Endothelial cell of umbilical vein (primary cell): ENCODE results near the gene C1QL4. TPM values are rescaled to one million over a fixed set of nuclear protein-coding genes. Genes with fewer than 3 reads are reported as not detected.

Experiments used
- BruUV-seq: library from RNA; stranded (reverse); fragments of 400-500 nt; replicated peaks from 2 replicates; lab custom pipeline; 2021; lab: Mats Ljungman, UMichigan
- CTCF ChIA-PET: fragments of 300-600, 350-600 bp; sonication (Branson Sonifier 250); formaldehyde crosslinking; loops from one replicate; lab custom pipeline; 2021; ENCODE audit warnings: antibody characterized with exemption, inconsistent platforms; lab: Charles Lee
- POLR2A ChIA-PET: fragments of 300-600, 350-600 bp; sonication (Branson Sonifier 250); formaldehyde crosslinking; loops from one replicate; lab custom pipeline; 2021; ENCODE audit warnings: antibody characterized with exemption, inconsistent platforms; lab: Charles Lee
- DNase-seq: peaks from one replicate; pipeline ENCODE4 v3.0.0-alpha.2; 2011; ENCODE audit warnings: low read depth, low spot score
- FAIRE-seq: peaks from 2 replicates; lab custom pipeline; 2011; peaks lifted over from hg19 to GRCh38; lab: Jason Lieb, UNC
- H2AFZ ChIP-seq: 2 replicates; pipeline ENCODE4 v1.6.0; 2012; ENCODE audit warnings: low read depth, low read length, control low read depth, inconsistent platforms
- H3K27ac ChIP-seq: 2 replicates; pipeline ENCODE4 v1.5.1; 2011; ENCODE audit warnings: low read depth, mild to moderate bottlenecking, control low read depth, low read length, moderate library complexity; ENCODE audit not compliant: insufficient read depth
- H3K27me3 ChIP-seq, 2 experiments: 2 replicates each; pipeline versions ENCODE4 v1.6.0 to v1.6.1; 2011; ENCODE audit warnings: low read length in 2 of 2, mixed read lengths in 1 of 2; ENCODE audit not compliant: control insufficient read depth in 2 of 2, insufficient read depth in 2 of 2
- H3K36me3 ChIP-seq, 2 experiments: 2 replicates in 1 of 2; 3 replicates in 1 of 2; pipeline ENCODE4 v1.5.1; 2011; ENCODE audit warnings: low read length in 2 of 2, mild to moderate bottlenecking in 1 of 2, moderate library complexity in 1 of 2; ENCODE audit not compliant: control insufficient read depth in 2 of 2, insufficient read depth in 2 of 2; ENCODE audit errors: extremely low read depth in 1 of 2
- H3K4me1 ChIP-seq: 3 replicates; pipeline ENCODE4 v1.5.1; 2011; ENCODE audit warnings: mild to moderate bottlenecking, low read length; ENCODE audit not compliant: control insufficient read depth, insufficient read depth; ENCODE audit errors: extremely low read depth
- H3K4me2 ChIP-seq: 2 replicates; pipeline ENCODE4 v1.6.1; 2011; ENCODE audit warnings: low read length, control low read depth, mixed read lengths; ENCODE audit not compliant: insufficient read depth
- H3K4me3 ChIP-seq, 3 experiments: fragments of 200-600 bp in 1 of 3; sonication (generic), shearing (Covaris generic) in 1 of 3; replicated peaks in 1 of 3; 2 replicates each; pipeline ENCODE4 v1.5.1; 2011 to 2016; ENCODE audit warnings: control low read depth in 3 of 3, low read length in 3 of 3, mild to moderate bottlenecking in 2 of 3, inconsistent platforms in 1 of 3, low read depth in 1 of 3, moderate library complexity in 1 of 3; ENCODE audit not compliant: insufficient read depth in 1 of 3
- H3K79me2 ChIP-seq: 2 replicates; pipeline ENCODE4 v1.6.0; 2012; ENCODE audit warnings: low read length, inconsistent platforms; ENCODE audit not compliant: control insufficient read depth, insufficient read depth
- H3K9ac ChIP-seq: replicated peaks from 2 replicates; pipeline ENCODE3; 2011; ENCODE audit warnings: low read length, control low read depth; ENCODE audit not compliant: insufficient read depth; ENCODE audit errors: extremely low read depth
- H3K9me1 ChIP-seq: replicated peaks from 3 replicates; pipeline ENCODE4 v1.6.0; 2011; ENCODE audit warnings: mild to moderate bottlenecking, low read length; ENCODE audit not compliant: control insufficient read depth, insufficient read depth; ENCODE audit errors: extremely low read depth
- H3K9me3 ChIP-seq: replicated peaks from 2 replicates; pipeline ENCODE4 v1.5.1; 2012; ENCODE audit warnings: low read length, inconsistent platforms; ENCODE audit not compliant: control insufficient read depth, insufficient read depth
- H4K20me1 ChIP-seq: replicated peaks from 2 replicates; pipeline ENCODE3; 2011; ENCODE audit warnings: mild to moderate bottlenecking, low read length; ENCODE audit not compliant: control insufficient read depth, insufficient read depth; ENCODE audit errors: extremely low read depth
- EZH2 ChIP-seq: IDR thresholded peaks from 2 replicates; pipeline ENCODE4 v1.6.1; 2012; ENCODE audit warnings: borderline replicate concordance, low read depth, mild to moderate bottlenecking, moderate library complexity, low read length, inconsistent platforms; ENCODE audit not compliant: severe bottlenecking
- FOS ChIP-seq: IDR thresholded peaks from 2 replicates; pipeline ENCODE4 v1.6.1; 2011; ENCODE audit warnings: mild to moderate bottlenecking, low read length, moderate library complexity, borderline replicate concordance; ENCODE audit not compliant: insufficient read depth
- GATA2 ChIP-seq: IDR thresholded peaks from 2 replicates; pipeline ENCODE4 v1.7.0; 2011; ENCODE audit warnings: low read depth, mild to moderate bottlenecking, moderate library complexity, mixed read lengths, low read length; ENCODE audit not compliant: insufficient read length, insufficient read depth
- JUN ChIP-seq: IDR thresholded peaks from 2 replicates; pipeline ENCODE4 v1.6.1; 2011; ENCODE audit warnings: borderline replicate concordance, low read depth; ENCODE audit not compliant: insufficient read length, insufficient read depth
- MYC ChIP-seq: IDR thresholded peaks from one replicate; pipeline ENCODE4 v1.6.1; 2011; ENCODE audit warnings: mild to moderate bottlenecking, low read depth, low read length
- POLR2A ChIP-seq: IDR thresholded peaks from 2 replicates; pipeline ENCODE4 v1.6.1; 2012; ENCODE audit warnings: low read depth, mild to moderate bottlenecking, control low read depth, low read length
- POLR2AphosphoS5 ChIP-seq: IDR thresholded peaks from 2 replicates; pipeline ENCODE4 v1.6.1; 2012; ENCODE audit warnings: low read depth, mild to moderate bottlenecking, control low read depth, low read length, moderate library complexity; ENCODE audit not compliant: insufficient read depth
- dilution Hi-C: fragments of 300-500 bp; cut with MboI; formaldehyde crosslinking; loops from one replicate; pipeline ENCODE4 v1.15.0; 2019; ENCODE audit warnings: low sequenced_read_pairs; ENCODE audit not compliant: extremely low pct_ligation_motif_present
- intact Hi-C: fragments of 100-400 bp; cut with micrococcal nuclease; formaldehyde crosslinking; loops from one replicate; pipeline ENCODE4 v1.10.0; 2022
- polyA plus RNA-seq, 4 experiments: library from polyadenylated mRNA; depleted of rRNA in 3 of 4; stranded (reverse) in 3 of 4; unstranded in 1 of 4; fragments of >200 nt; gene quantifications; 2 replicates each; pipeline versions ENCODE4 v1.2.1 to v1.2.3, GENCODE V29; 2011 to 2012; ENCODE audit warnings: missing spikeins in 1 of 4
- total RNA-seq: library from RNA; stranded (reverse); gene quantifications from 2 replicates; pipeline ENCODE4 v1.2.3, GENCODE V29; 2021
- TF ChIP-seq, protein P1 (sequence below), 2 donors: IDR thresholded peaks; 1 replicate in 1 of 2; 2 replicates in 1 of 2; pipeline ENCODE4 v1.5.1; 2011; ENCODE audit warnings: low read length in 2 of 2, mild to moderate bottlenecking in 2 of 2, moderate library complexity in 2 of 2, control low read depth in 1 of 2, inconsistent platforms in 1 of 2, low read depth in 1 of 2; ENCODE audit not compliant: insufficient read depth in 1 of 2; ENCODE audit errors: extremely low read depth in 1 of 2
- TF ChIP-seq, protein P2 (sequence below): IDR thresholded peaks from 2 replicates; pipeline ENCODE4 v1.6.1; 2011; ENCODE audit not compliant: insufficient read depth, insufficient read length

C1QL4 gene
- total and polyA plus RNA-seq, 2 donors (not counting 3 experiments of a cell fraction or from before 2014, with no cell fraction given) = not detected

DNA sequence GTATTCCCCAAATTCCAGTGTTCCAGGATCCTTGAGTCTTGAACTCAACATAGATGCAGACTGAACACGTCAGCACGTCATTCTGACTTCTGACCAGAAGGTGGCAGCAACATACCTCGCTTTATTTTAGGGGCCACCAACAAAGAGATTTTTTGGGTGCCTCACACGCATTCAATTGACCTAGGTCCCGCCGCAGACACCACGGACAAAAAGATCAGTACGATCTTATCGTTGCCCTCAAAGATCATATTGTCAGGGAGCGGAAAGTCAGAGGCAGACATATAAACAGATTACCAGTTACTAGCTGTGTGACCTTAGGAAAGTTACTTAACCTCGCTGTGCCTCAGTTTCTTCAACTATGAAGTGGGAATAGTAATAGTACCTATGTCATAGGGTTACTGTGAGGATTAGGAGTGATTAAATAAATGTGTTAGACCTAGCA, 48.6 kb downstream of the C1QL4 start:
- Histone ChIP-seq H3K9me1 (no peaks in the 10 kb centered on the region), H3K27ac (no peak overlapping the region), H4K20me1 (no peaks in the 10 kb centered on the region), H3K4me2 (no peak overlapping the region), H2AFZ (no peak overlapping the region), H3K27me3 (peaks cover 4 to 9% of the 10 kb centered on the region in 2 experiments), H3K4me3 (no peak overlapping the region), H3K9ac (no peak overlapping the region), H3K79me2 (no peaks in the 10 kb centered on the region), H3K4me1 (peaks cover 2% of the 10 kb centered on the region), H3K9me3 (no peaks in the 10 kb centered on the region), H3K36me3 (no peaks in the 10 kb centered on the region)
- peak; percentile 57 for DNase-seq
- intact Hi-C loops (loop anchor here (1.0 to 10.0 kb wide), 5 partner anchors 49 to 292 kb away; partner anchors contain the start of gene C1QL4), dilution Hi-C loops (no loop called here)
- FAIRE-seq = peak; percentile 88
- POLR2A ChIA-PET = no interaction called here
- no peak for TF ChIP-seq FOS
- TF ChIP-seq, protein P1, sequence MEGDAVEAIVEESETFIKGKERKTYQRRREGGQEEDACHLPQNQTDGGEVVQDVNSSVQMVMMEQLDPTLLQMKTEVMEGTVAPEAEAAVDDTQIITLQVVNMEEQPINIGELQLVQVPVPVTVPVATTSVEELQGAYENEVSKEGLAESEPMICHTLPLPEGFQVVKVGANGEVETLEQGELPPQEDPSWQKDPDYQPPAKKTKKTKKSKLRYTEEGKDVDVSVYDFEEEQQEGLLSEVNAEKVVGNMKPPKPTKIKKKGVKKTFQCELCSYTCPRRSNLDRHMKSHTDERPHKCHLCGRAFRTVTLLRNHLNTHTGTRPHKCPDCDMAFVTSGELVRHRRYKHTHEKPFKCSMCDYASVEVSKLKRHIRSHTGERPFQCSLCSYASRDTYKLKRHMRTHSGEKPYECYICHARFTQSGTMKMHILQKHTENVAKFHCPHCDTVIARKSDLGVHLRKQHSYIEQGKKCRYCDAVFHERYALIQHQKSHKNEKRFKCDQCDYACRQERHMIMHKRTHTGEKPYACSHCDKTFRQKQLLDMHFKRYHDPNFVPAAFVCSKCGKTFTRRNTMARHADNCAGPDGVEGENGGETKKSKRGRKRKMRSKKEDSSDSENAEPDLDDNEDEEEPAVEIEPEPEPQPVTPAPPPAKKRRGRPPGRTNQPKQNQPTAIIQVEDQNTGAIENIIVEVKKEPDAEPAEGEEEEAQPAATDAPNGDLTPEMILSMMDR (IDR thresholded peaks at IDR 0.05; ENCODE audit: extremely low read depth in 1 of 2, insufficient read depth in 1 of 2, low read depth in 1 of 2, low read length in 2 of 2) = peak; percentile 75 to 80
- CTCF ChIA-PET = interaction anchor here (0.6 to 12.9 kb wide), 35 partner anchors 9 to 335 kb away, joined by 3 to 173 read pairs (median 4); partner anchors contain the start of genes C1QL4, DNAJC22 and TROAP
- no TSS peak for BruUV-seq

DNA sequence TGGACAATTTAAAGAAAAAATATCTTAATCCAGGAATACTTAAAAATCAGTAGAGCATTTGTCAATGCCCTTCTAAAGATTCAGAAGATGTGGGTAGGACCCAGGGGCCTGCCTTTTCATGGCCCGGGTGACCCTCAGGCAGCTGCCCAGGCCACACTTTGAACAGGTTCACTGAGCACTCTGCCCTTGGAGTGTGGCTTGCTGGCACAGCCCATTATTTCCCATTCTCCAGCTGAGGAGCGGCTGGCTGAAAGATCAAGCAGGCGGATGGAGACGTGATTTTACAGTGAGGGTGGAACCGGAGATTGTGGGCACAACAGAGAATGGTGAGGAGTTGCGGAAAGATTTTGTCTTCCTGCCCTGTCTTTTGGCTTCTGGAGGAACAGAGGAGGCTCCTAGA, 49.1 kb downstream of the C1QL4 start:
- Histone ChIP-seq H3K9me1 (no peaks in the 10 kb centered on the region), H3K9ac (no peak overlapping the region), H2AFZ (no peak overlapping the region), H3K79me2 (no peaks in the 10 kb centered on the region), H3K27me3 (peaks cover 4 to 9% of the 10 kb centered on the region in 2 experiments), H3K27ac (no peak overlapping the region), H3K4me2 (no peak overlapping the region), H3K9me3 (no peaks in the 10 kb centered on the region), H3K36me3 (no peaks in the 10 kb centered on the region), H3K4me1 (no peaks in the 10 kb centered on the region), H4K20me1 (no peaks in the 10 kb centered on the region), H3K4me3 (no peak overlapping the region)
- dilution Hi-C loops (no loop called here), intact Hi-C loops (loop anchor here (1.0 to 10.0 kb wide), 5 partner anchors 49 to 293 kb away; partner anchors contain the start of gene C1QL4)
- FAIRE-seq (no peak), DNase-seq (no peak)
- TF ChIP-seq, protein P1 (IDR thresholded peaks at IDR 0.05; ENCODE audit: extremely low read depth in 1 of 2, insufficient read depth in 1 of 2, low read depth in 1 of 2, low read length in 2 of 2) = no peak
- TF ChIP-seq EZH2 = no peak
- TF ChIP-seq GATA2 = no peak
- TF ChIP-seq, protein P2, sequence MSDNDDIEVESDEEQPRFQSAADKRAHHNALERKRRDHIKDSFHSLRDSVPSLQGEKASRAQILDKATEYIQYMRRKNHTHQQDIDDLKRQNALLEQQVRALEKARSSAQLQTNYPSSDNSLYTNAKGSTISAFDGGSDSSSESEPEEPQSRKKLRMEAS = no peak
- no peak for TF ChIP-seq MYC
- TF ChIP-seq JUN = no peak
- TF ChIP-seq FOS = no peak
- TF ChIP-seq POLR2A = no peak
- no peak for TF ChIP-seq POLR2AphosphoS5
- no TSS peak for BruUV-seq
- ChIA-PET POLR2A (no interaction called here), CTCF (interaction anchor here (1.0 to 12.9 kb wide), 21 partner anchors 7 to 292 kb away, joined by 3 to 173 read pairs (median 8); partner anchors contain the start of genes C1QL4, DNAJC22, PRPH and TROAP)
